A549 (cell line): ENCODE data around the gene RAD9A. TPM values are rescaled to one million over a fixed set of nuclear protein-coding genes. Genes with fewer than 3 reads are reported as not detected.

Experiments
- ATAC-seq, 2 experiments: fragments of 200-7000 bp in 1 of 2; fragments of >200 bp in 1 of 2; cut with Nextera tagmentation in 1 of 2; cut with Tn5 transposase in 1 of 2; 3 replicates each; pipeline versions ENCODE4 v1.8.0 to v1.9.1; 2018 to 2020; ENCODE audit warnings: mild to moderate bottlenecking in 1 of 2, moderate library complexity in 1 of 2
- CTCF ChIA-PET: fragments of 300-600 bp; sonication (Branson Sonifier 250); formaldehyde crosslinking; extraction: SDS; loops from one replicate; lab custom pipeline; 2021; ENCODE audit warnings: antibody characterized with exemption, inconsistent platforms; lab: Yijun Ruan, JAX
- POLR2A ChIA-PET: fragments of 350-600 bp; formaldehyde crosslinking; extraction: SDS; loops from one replicate; lab custom pipeline; 2021; ENCODE audit warnings: antibody characterized with exemption, inconsistent platforms; lab: Yijun Ruan, JAX
- DNase-seq, 2 experiments: peaks; one replicate each; pipeline versions ENCODE4 v3.0.0 to v3.0.0-alpha.2; 2011 to 2016; ENCODE audit warnings: low read depth in 1 of 2, low spot score in 1 of 2
- FAIRE-seq: peaks from 2 replicates; lab custom pipeline; 2011; peaks lifted over from hg19 to GRCh38; lab: Jason Lieb, UNC
- H3K27ac ChIP-seq, 2 experiments: fragments of >200 bp; sonication (Bioruptor Twin); formaldehyde crosslinking; 3 replicates each; pipeline ENCODE4 v1.5.1; 2016 to 2017
- H3K4me1 ChIP-seq: fragments of >200 bp; sonication (Bioruptor Twin); formaldehyde crosslinking; 3 replicates; pipeline ENCODE4 v1.6.1; 2016
- H3K4me2 ChIP-seq: fragments of >200 bp; sonication (Bioruptor Twin); formaldehyde crosslinking; 3 replicates; pipeline ENCODE4 v1.6.1; 2016
- H3K4me3 ChIP-seq: fragments of >200 bp; sonication (Bioruptor Twin); formaldehyde crosslinking; 3 replicates; pipeline ENCODE4 v1.5.1; 2016
- H3K9me3 ChIP-seq: fragments of >200 bp; sonication (Bioruptor Twin); formaldehyde crosslinking; 3 replicates; pipeline ENCODE4 v1.6.1; 2016
- CHD4 ChIP-seq: fragments of 200-600 bp; sonication (generic); IDR thresholded peaks from 2 replicates; pipeline ENCODE4 v1.6.1; 2016; ENCODE audit warnings: antibody characterized with exemption, mild to moderate bottlenecking, borderline replicate concordance
- EP300 ChIP-seq, 2 experiments: fragments of >200 bp; sonication (Bioruptor Twin); formaldehyde crosslinking; IDR thresholded peaks; 2 replicates in 1 of 2; 3 replicates in 1 of 2; pipeline ENCODE4 v1.6.1; 2016 to 2017
- FOSB ChIP-seq: fragments of 250-450 bp; sonication (Bioruptor Pico); IDR thresholded peaks from 2 replicates; pipeline ENCODE4 v1.5.0; 2020; ENCODE audit warnings: mild to moderate bottlenecking, moderate library complexity
- FOXS1 ChIP-seq: fragments of 250-450 bp; sonication (Bioruptor Pico); IDR thresholded peaks from 2 replicates; pipeline ENCODE4 v1.5.0; 2020; ENCODE audit warnings: mild to moderate bottlenecking, moderate library complexity
- HDAC2 ChIP-seq: fragments of 200-600 bp; sonication (generic); IDR thresholded peaks from 2 replicates; pipeline ENCODE4 v1.6.1; 2016
- HOXB13 ChIP-seq: fragments of 250-450 bp; sonication (Bioruptor Pico); IDR thresholded peaks from 2 replicates; pipeline ENCODE4 v1.5.0; 2020; ENCODE audit warnings: low read depth, mild to moderate bottlenecking, moderate library complexity
- MYC ChIP-seq: IDR thresholded peaks from 2 replicates; pipeline ENCODE4 v1.6.1; 2012; ENCODE audit warnings: mild to moderate bottlenecking, inconsistent platforms, low read length, improper control_type of control experiment, borderline replicate concordance
- NR3C1 ChIP-seq: fragments of >200 bp; sonication (Bioruptor Twin); formaldehyde crosslinking; IDR thresholded peaks from 3 replicates; pipeline ENCODE4 v1.6.1; 2017
- PHF8 ChIP-seq: fragments of 200-600 bp; sonication (generic); IDR thresholded peaks from 2 replicates; pipeline ENCODE4 v1.6.1; 2016; ENCODE audit warnings: low read depth, mild to moderate bottlenecking, antibody characterized with exemption, moderate library complexity, borderline replicate concordance
- POLR2A ChIP-seq: IDR thresholded peaks from 2 replicates; pipeline ENCODE4 v1.6.1; 2012; ENCODE audit warnings: mild to moderate bottlenecking, low read length
- RCOR1 ChIP-seq: fragments of 150-350 bp; IDR thresholded peaks from 2 replicates; pipeline ENCODE4 v1.6.1; 2014; ENCODE audit warnings: antibody characterized with exemption, low read length, low read depth
- RNF2 ChIP-seq: fragments of 200-600 bp; sonication (generic); IDR thresholded peaks from 2 replicates; pipeline ENCODE4 v1.6.1; 2016; ENCODE audit warnings: low read depth, mild to moderate bottlenecking, antibody characterized with exemption, moderate library complexity, borderline replicate concordance
- TFCP2L1 ChIP-seq: fragments of 250-450 bp; sonication (Bioruptor Pico); IDR thresholded peaks from 2 replicates; pipeline ENCODE4 v1.5.0; 2021; ENCODE audit warnings: mild to moderate bottlenecking
- ZC3H11A ChIP-seq: fragments of 450-650 bp; IDR thresholded peaks from 2 replicates; pipeline ENCODE4 v1.6.1; 2014; ENCODE audit warnings: antibody characterized with exemption, mild to moderate bottlenecking
- ZNF302 ChIP-seq: fragments of 250-450 bp; sonication (Bioruptor Pico); IDR thresholded peaks from 2 replicates; pipeline ENCODE4 v1.9.0; 2021; ENCODE audit warnings: inconsistent platforms, mild to moderate bottlenecking, moderate library complexity
- ZSCAN20 ChIP-seq: fragments of 250-450 bp; sonication (Bioruptor Pico); IDR thresholded peaks from 2 replicates; pipeline ENCODE4 v1.8.0; 2022; ENCODE audit warnings: mild to moderate bottlenecking, moderate library complexity
- WGBS: methylation state at CpG from one replicate; pipeline ENCODE4 v1.1.6; 2017; ENCODE audit errors: missing lambda C conversion rate; 5-methylcytosine and 5-hydroxymethylcytosine counted together
- polyA plus RNA-seq, 4 experiments: library from polyadenylated mRNA; depleted of rRNA in 3 of 4; stranded (reverse); fragments of >200 nt; fragmentation: RNase III in 1 of 4; extraction: RNeasy Plus Mini Kit Qiagen cat#74134 plus additional on column Dnase treatment in 1 of 4; gene quantifications; 2 replicates in 3 of 4; 3 replicates in 1 of 4; pipeline ENCODE4 v1.2.3, GENCODE V29; 2011 to 2017
- TF ChIP-seq, protein P1 (sequence below): fragments of 200-600 bp; sonication (generic); IDR thresholded peaks from 2 replicates; pipeline ENCODE4 v1.6.1; 2016; ENCODE audit warnings: antibody characterized with exemption, mild to moderate bottlenecking, moderate library complexity
- TF ChIP-seq, protein P2 (sequence below): IDR thresholded peaks from 2 replicates; pipeline ENCODE4 v1.6.1; 2012

RAD9A gene
- polyA plus RNA-seq, 2 of the 4 experiments (the other 2 are of a cell fraction), result 19.0 to 43.7 TPM

DNA sequence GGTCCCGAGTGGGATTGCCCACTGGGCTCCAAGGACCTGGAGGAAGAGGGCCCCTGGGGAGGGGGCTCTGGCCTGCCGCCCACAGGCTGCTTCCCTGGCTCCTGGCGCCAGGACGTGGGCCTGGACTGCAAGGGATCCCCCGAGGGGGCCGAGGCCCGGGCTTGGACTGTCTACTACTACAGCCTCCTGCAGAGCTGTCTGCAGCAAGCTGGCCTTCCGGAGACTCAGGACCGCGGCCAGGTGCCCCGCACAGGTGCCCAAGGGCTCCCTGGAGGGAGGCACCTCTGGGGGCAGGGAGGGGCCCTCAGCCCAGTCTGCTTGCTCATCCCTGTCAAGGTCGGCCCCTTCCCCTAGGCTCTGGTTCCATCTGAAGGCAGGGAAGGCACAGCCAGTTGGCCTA is 25.6 kb downstream of the RAD9A start:
- CTCF ChIA-PET, result interaction anchor here (0.9 to 4.2 kb wide), 5 partner anchors 9 to 66 kb away, joined by 3 to 30 read pairs (median 4); partner anchors contain the start of genes PPP1CA and TBC1D10C
- no peaks in the 10 kb centered on the region for H3K9me3 ChIP-seq
- H3K4me2 ChIP-seq, result no peak overlapping the region
- DNase-seq, result no peak
- H3K4me3 ChIP-seq, result no peak overlapping the region
- peaks cover 39% of the 10 kb centered on the region for H3K4me1 ChIP-seq
- FAIRE-seq, result no peak
- H3K27ac ChIP-seq, result no peak overlapping the region
- whole genome bisulfite sequencing, result 100% methylated on average over 1 of the region's 12 CpGs
- TF ChIP-seq ZNF302 (CRISPR knock-in tag) (no peak), RNF2 (no peak), FOXS1 (CRISPR knock-in tag) (no peak), POLR2A (no peak), HDAC2 (no peak), NR3C1 (no peak), CHD4 (no peak), RCOR1 (no peak), MYC (no peak), ZC3H11A (no peak), TFCP2L1 (CRISPR knock-in tag) (no peak), FOSB (CRISPR knock-in tag) (no peak), ZSCAN20 (CRISPR knock-in tag) (no peak), HOXB13 (no peak), EP300 (IDR thresholded peaks at IDR 0.05) (no peak)
- TF ChIP-seq, protein P1, sequence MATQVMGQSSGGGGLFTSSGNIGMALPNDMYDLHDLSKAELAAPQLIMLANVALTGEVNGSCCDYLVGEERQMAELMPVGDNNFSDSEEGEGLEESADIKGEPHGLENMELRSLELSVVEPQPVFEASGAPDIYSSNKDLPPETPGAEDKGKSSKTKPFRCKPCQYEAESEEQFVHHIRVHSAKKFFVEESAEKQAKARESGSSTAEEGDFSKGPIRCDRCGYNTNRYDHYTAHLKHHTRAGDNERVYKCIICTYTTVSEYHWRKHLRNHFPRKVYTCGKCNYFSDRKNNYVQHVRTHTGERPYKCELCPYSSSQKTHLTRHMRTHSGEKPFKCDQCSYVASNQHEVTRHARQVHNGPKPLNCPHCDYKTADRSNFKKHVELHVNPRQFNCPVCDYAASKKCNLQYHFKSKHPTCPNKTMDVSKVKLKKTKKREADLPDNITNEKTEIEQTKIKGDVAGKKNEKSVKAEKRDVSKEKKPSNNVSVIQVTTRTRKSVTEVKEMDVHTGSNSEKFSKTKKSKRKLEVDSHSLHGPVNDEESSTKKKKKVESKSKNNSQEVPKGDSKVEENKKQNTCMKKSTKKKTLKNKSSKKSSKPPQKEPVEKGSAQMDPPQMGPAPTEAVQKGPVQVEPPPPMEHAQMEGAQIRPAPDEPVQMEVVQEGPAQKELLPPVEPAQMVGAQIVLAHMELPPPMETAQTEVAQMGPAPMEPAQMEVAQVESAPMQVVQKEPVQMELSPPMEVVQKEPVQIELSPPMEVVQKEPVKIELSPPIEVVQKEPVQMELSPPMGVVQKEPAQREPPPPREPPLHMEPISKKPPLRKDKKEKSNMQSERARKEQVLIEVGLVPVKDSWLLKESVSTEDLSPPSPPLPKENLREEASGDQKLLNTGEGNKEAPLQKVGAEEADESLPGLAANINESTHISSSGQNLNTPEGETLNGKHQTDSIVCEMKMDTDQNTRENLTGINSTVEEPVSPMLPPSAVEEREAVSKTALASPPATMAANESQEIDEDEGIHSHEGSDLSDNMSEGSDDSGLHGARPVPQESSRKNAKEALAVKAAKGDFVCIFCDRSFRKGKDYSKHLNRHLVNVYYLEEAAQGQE, result no peak
- TF ChIP-seq, protein P2, sequence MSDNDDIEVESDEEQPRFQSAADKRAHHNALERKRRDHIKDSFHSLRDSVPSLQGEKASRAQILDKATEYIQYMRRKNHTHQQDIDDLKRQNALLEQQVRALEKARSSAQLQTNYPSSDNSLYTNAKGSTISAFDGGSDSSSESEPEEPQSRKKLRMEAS, result no peak
- TF ChIP-seq, all 56 proteins: peak for 0
- POLR2A ChIA-PET, result no interaction called here
- ATAC-seq, result no peak

DNA sequence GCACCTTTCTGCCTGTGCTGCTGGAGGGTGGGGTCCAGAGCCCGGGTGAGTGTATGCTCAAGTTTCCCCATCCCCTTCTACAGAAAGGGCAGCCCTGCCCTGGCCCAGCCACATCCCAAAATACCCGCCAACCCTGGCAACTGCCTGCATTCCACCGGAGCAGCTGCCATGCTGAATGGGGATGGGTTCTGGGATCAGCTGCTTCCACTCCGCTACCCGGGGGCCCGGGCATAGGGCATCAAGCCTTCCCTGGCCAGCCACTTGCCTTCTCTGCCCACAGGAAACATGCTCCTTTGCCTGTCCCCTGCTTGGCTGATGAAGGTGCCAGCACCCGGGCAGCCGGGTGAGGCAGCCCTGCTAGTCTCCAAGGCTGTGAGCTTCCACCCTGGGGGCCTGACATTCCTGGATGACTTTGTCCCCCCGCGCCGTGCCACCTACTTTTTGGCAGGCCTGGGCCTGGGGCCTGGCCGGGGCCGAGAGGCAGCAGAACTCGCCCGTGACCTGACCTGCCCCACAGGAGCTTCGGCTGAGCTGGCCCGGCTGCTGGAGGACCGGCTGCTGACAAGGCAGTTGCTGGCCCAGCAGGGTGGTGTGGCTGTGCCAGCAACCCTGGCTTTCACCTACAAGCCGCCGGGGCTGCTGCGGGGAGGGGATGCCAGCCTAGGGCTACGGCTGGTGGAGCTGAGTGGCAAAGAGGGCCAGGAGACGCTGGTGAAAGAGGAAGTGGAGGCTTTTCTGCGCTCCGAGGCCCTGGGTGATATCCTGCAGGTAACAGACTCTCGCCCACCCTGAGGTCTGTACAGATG is 26.9 kb downstream of the RAD9A start:
- peaks cover 37% of the 10 kb centered on the region for H3K4me1 ChIP-seq
- no peak for DNase-seq
- ATAC-seq, result no peak
- POLR2A ChIA-PET, result interaction anchor here (1.8 kb wide), 1 partner anchor 17 kb away, joined by 8 read pairs; the partner anchor contains the start of gene PPP1CA
- H3K27ac ChIP-seq, result no peak overlapping the region
- TF ChIP-seq PHF8 (no peak), ZNF302 (CRISPR knock-in tag) (no peak), RCOR1 (no peak)
- H3K9me3 ChIP-seq, result no peaks in the 10 kb centered on the region
- H3K4me3 ChIP-seq, result no peak overlapping the region
- H3K4me2 ChIP-seq, result no peak overlapping the region
- FAIRE-seq, result no peak
- 76% methylated on average over 18 of the region's 26 CpGs for WGBS
- CTCF ChIA-PET, result interaction anchor here (0.9 to 4.2 kb wide), 7 partner anchors 10 to 87 kb away, joined by 3 to 30 read pairs (median 4); partner anchors contain the start of genes PPP1CA and TBC1D10C
